ENCODE results near the gene SLC4A2.

The SLC4A2 gene

GRCh38 chr7:151086802-151087244 lies 27.4 kb downstream of the SLC4A2 start:
- no peaks in the 10 kb centered on the region for H3K9me3 ChIP-seq (replicated peaks in 1 of 11)
- H3K9ac ChIP-seq: peak overlapping the region; percentile 78 to 91 (median 85)
- no peak for TF ChIP-seq Cebpa-rat (IDR thresholded peaks at IDR 0.05)
- peaks cover 0 to 59% (median 48%) of the 10 kb centered on the region in 11 experiments; a peak in 18 of 22 replicates for H3K27me3 ChIP-seq
- peaks cover 58 to 82% (median 72%) of the 10 kb centered on the region in 10 experiments for H3K4me1 ChIP-seq
- H3K4me3 ChIP-seq: peak overlapping the region; percentile 71 to 98 (median 76)
- H3K27ac ChIP-seq: peak overlapping the region; percentile 72 to 92 (median 78)
- H4K20me1 ChIP-seq: peaks cover 28 to 58% (median 41%) of the 10 kb centered on the region in 11 experiments; a peak in 21 of 22 replicates
- H3K4me2 ChIP-seq: peak overlapping the region; percentile 94 to 100 (median 99)
- peaks cover 0 to 5% (median 0%) of the 10 kb centered on the region in 11 experiments; a peak in 10 of 22 replicates for H3K36me3 ChIP-seq

GRCh38 chr7:151087245-151088018 lies 28.0 kb downstream of the SLC4A2 start:
- Histone ChIP-seq H4K20me1 (peaks cover 34 to 58% (median 45%) of the 10 kb centered on the region in 11 experiments), H3K36me3 (peaks cover 0 to 11% (median 0%) of the 10 kb centered on the region in 11 experiments; a peak in 11 of 22 replicates), H3K9ac (peak overlapping the region; percentile 78 to 91 (median 85)), H3K4me2 (peak overlapping the region; percentile 94 to 100 (median 99)), H3K4me3 (peak overlapping the region; percentile 71 to 98 (median 76)), H3K9me3 (replicated peaks in 1 of 11) (no peaks in the 10 kb centered on the region), H3K27ac (peak overlapping the region; percentile 72 to 92 (median 78)), H3K4me1 (peaks cover 58 to 82% (median 69%) of the 10 kb centered on the region in 10 experiments), H3K27me3 (peaks cover 0 to 59% (median 48%) of the 10 kb centered on the region in 11 experiments; a peak in 18 of 22 replicates)
- TF ChIP-seq Cebpa-rat (IDR thresholded peaks at IDR 0.05): no peak

GRCh38 chr7:151088019-151088855 lies 28.8 kb downstream of the SLC4A2 start:
- Histone ChIP-seq H3K36me3 (peaks cover 0 to 18% (median 3%) of the 10 kb centered on the region in 11 experiments; a peak in 11 of 22 replicates), H3K27ac (peak overlapping the region; percentile 72 to 92 (median 78)), H3K27me3 (peaks cover 0 to 59% (median 48%) of the 10 kb centered on the region in 11 experiments; a peak in 18 of 22 replicates), H3K4me2 (peak overlapping the region; percentile 94 to 100 (median 99)), H3K4me3 (peak overlapping the region; percentile 71 to 98 (median 76)), H3K9me3 (replicated peaks in 1 of 11) (no peaks in the 10 kb centered on the region), H4K20me1 (peaks cover 42 to 65% (median 53%) of the 10 kb centered on the region in 11 experiments), H3K4me1 (peaks cover 64 to 87% (median 74%) of the 10 kb centered on the region in 10 experiments), H3K9ac (peak overlapping the region; percentile 78 to 91 (median 85))
- TF ChIP-seq Cebpa-rat (IDR thresholded peaks at IDR 0.05): no peak

- H3K36me3 ChIP-seq: peaks cover 0 to 26% (median 3%) of the 10 kb centered on the region in 11 experiments; a peak in 11 of 22 replicates
- TF ChIP-seq Cebpa-rat (IDR thresholded peaks at IDR 0.05): no peak
- peak overlapping the region; percentile 78 to 91 (median 85) for H3K9ac ChIP-seq
- H3K27me3 ChIP-seq: peaks cover 0 to 55% (median 42%) of the 10 kb centered on the region in 11 experiments; a peak in 18 of 22 replicates
- peak overlapping the region; percentile 71 to 98 (median 76) for H3K4me3 ChIP-seq
- peak overlapping the region; percentile 94 to 100 (median 99) for H3K4me2 ChIP-seq
- peaks cover 66 to 88% (median 75%) of the 10 kb centered on the region in 10 experiments for H3K4me1 ChIP-seq
- peak overlapping the region; percentile 72 to 92 (median 78) for H3K27ac ChIP-seq
- peaks cover 51 to 73% (median 62%) of the 10 kb centered on the region in 11 experiments for H4K20me1 ChIP-seq
- H3K9me3 ChIP-seq (replicated peaks in 1 of 11): no peaks in the 10 kb centered on the region
Observed at GRCh38 chr7:151088856-151089699, 29.7 kb downstream of the SLC4A2 start.

GRCh38 chr7:151089893-151090730 lies 30.7 kb downstream of the SLC4A2 start:
- Histone ChIP-seq H3K9me3 (replicated peaks in 1 of 11) (no peaks in the 10 kb centered on the region), H3K4me2 (peak overlapping the region; percentile 94 to 100 (median 99)), H3K9ac (peak overlapping the region; percentile 78 to 91 (median 85); a peak in 21 of 22 replicates), H3K4me3 (peak overlapping the region in 6 of 10 experiments; percentile 73 to 98 (median 77); a peak in 13 of 20 replicates), H3K27me3 (peaks cover 0 to 44% (median 32%) of the 10 kb centered on the region in 11 experiments; a peak in 18 of 22 replicates), H3K4me1 (peaks cover 66 to 88% (median 77%) of the 10 kb centered on the region in 10 experiments), H4K20me1 (peaks cover 61 to 83% (median 72%) of the 10 kb centered on the region in 11 experiments), H3K27ac (peak overlapping the region in 9 of 11 experiments; percentile 72 to 92 (median 78); a peak in 17 of 22 replicates), H3K36me3 (peaks cover 0 to 30% (median 3%) of the 10 kb centered on the region in 11 experiments; a peak in 11 of 22 replicates)
- no peak for TF ChIP-seq Cebpa-rat (IDR thresholded peaks at IDR 0.05)

- TF ChIP-seq Cebpa-rat (IDR thresholded peaks at IDR 0.05): no peak
- Histone ChIP-seq H3K9me3 (replicated peaks in 1 of 11) (no peaks in the 10 kb centered on the region), H3K9ac (peak overlapping the region in 2 of 11 experiments; percentile 90 to 91; a peak in 3 of 22 replicates), H3K4me2 (peak overlapping the region in 4 of 11 experiments; percentile 4 to 100 (median 96); a peak in 6 of 22 replicates), H4K20me1 (peaks cover 70 to 92% (median 81%) of the 10 kb centered on the region in 11 experiments), H3K27me3 (peaks cover 0 to 35% (median 23%) of the 10 kb centered on the region in 11 experiments; a peak in 17 of 22 replicates), H3K4me3 (no peak overlapping the region), H3K36me3 (peaks cover 0 to 31% (median 3%) of the 10 kb centered on the region in 11 experiments; a peak in 11 of 22 replicates), H3K4me1 (peaks cover 68 to 87% (median 77%) of the 10 kb centered on the region in 10 experiments), H3K27ac (peak overlapping the region in 1 of 11 experiments; percentile 92; a peak in 1 of 22 replicates)
Observed at GRCh38 chr7:151091003-151091402, 31.6 kb downstream of the SLC4A2 start.

- peak overlapping the region in 2 of 11 experiments; percentile 90 to 91; a peak in 2 of 22 replicates for H3K9ac ChIP-seq
- peak overlapping the region in 4 of 11 experiments; percentile 4 to 100 (median 96); a peak in 6 of 22 replicates for H3K4me2 ChIP-seq
- H4K20me1 ChIP-seq: peaks cover 74 to 97% (median 85%) of the 10 kb centered on the region in 11 experiments
- no peak overlapping the region for H3K27ac ChIP-seq
- H3K4me1 ChIP-seq: peaks cover 72 to 91% (median 79%) of the 10 kb centered on the region in 10 experiments
- peaks cover 0 to 33% (median 22%) of the 10 kb centered on the region in 11 experiments; a peak in 17 of 22 replicates for H3K27me3 ChIP-seq
- H3K36me3 ChIP-seq: peaks cover 0 to 34% (median 3%) of the 10 kb centered on the region in 11 experiments; a peak in 11 of 22 replicates
- TF ChIP-seq Cebpa-rat (IDR thresholded peaks at IDR 0.05): no peak
- no peak overlapping the region for H3K4me3 ChIP-seq
- no peaks in the 10 kb centered on the region for H3K9me3 ChIP-seq (replicated peaks in 1 of 11)
Observed at GRCh38 chr7:151091431-151091830, 32.0 kb downstream of the SLC4A2 start.

Data from BLaER1 treated with 17β-estradiol and CSF1 and Interleukin-3, amounts not matched to agents 10 nM and 100 nM (cell line).